Measurements from ENCODE around the gene PRKG1. TPM values are rescaled to one million over a fixed set of nuclear protein-coding genes. Genes with fewer than 3 reads are reported as not detected.

Gene PRKG1
- total RNA-seq, 1 experiment from 2014 or later, result 10.4 TPM

- H3T11ph ChIP-seq (ENCODE audit: low read length), result no peak overlapping the region
- H3K4me1 Mint-ChIP-seq, result peaks cover 3 to 5% of the 10 kb centered on the region in 2 experiments; a peak in 2 of 4 replicates
- no peaks in the 10 kb centered on the region for H3K23me2 ChIP-seq (ENCODE audit: insufficient read length, low read depth, low read length, poor library complexity, severe bottlenecking)
- H3K4me3 Mint-ChIP-seq, result no peak overlapping the region
- no peaks in the 10 kb centered on the region for H4K20me1 ChIP-seq (ENCODE audit: control insufficient read depth, insufficient read depth, insufficient read length)
- H3K27ac ChIP-seq (ENCODE audit: insufficient read length, low read depth, low read length), result no peak overlapping the region
- H2BK12ac ChIP-seq (ENCODE audit: insufficient read length, low read depth, low read length), result no peak overlapping the region
- H2AK5ac ChIP-seq (ENCODE audit: insufficient read length, low read length), result no peak overlapping the region
- H2BK120ac ChIP-seq (ENCODE audit: low read depth, low read length, poor library complexity, severe bottlenecking), result no peak overlapping the region
- H2BK15ac ChIP-seq (ENCODE audit: low read depth, low read length), result no peak overlapping the region
- H3K9ac ChIP-seq (ENCODE audit: extremely low read depth, insufficient read length, low read length), result no peak overlapping the region
- H2BK5ac ChIP-seq (ENCODE audit: insufficient read length, low read length), result no peak overlapping the region
- H3K9me3 Mint-ChIP-seq, result no peaks in the 10 kb centered on the region
- no peaks in the 10 kb centered on the region for H3K27me3 ChIP-seq (ENCODE audit: insufficient read depth, low read length)
- no peak for TF ChIP-seq CTCF (conservative IDR thresholded peaks at IDR 0.05)
- DNase-seq, result no peak
- H3K9me3 ChIP-seq (ENCODE audit: control insufficient read depth, low read depth, low read length), result no peaks in the 10 kb centered on the region
- H3K14ac ChIP-seq (ENCODE audit: insufficient read depth, low read length), result no peak overlapping the region
- no peak overlapping the region for H3K56ac ChIP-seq (ENCODE audit: insufficient read length, low read depth, low read length)
- H4K91ac ChIP-seq (ENCODE audit: insufficient read length, low read depth, low read length), result no peak overlapping the region
- no peak overlapping the region for H3K18ac ChIP-seq (ENCODE audit: insufficient read length, low read depth, low read length)
- no peak overlapping the region for H3K27ac Mint-ChIP-seq
- no peaks in the 10 kb centered on the region for H3K79me1 ChIP-seq (ENCODE audit: insufficient read depth, low read depth, low read length, poor library complexity, severe bottlenecking)
- H3K4me1 ChIP-seq (ENCODE audit: insufficient read depth, low read length), result no peaks in the 10 kb centered on the region
- no peak overlapping the region for H3K4ac ChIP-seq (ENCODE audit: low read depth, low read length)
- no peak overlapping the region for H2AFZ ChIP-seq (ENCODE audit: low read length)
- no peak overlapping the region for H3K4me2 ChIP-seq (ENCODE audit: insufficient read depth, insufficient read length, low read length)
- H4K5ac ChIP-seq (ENCODE audit: insufficient read length, low read depth, low read length), result no peak overlapping the region
- no peak overlapping the region for H2BK20ac ChIP-seq (ENCODE audit: low read depth, low read length, poor library complexity, severe bottlenecking)
- WGBS (ENCODE audit: extremely low coverage, insufficient read length, low lambda C conversion rate), result no CpG with 5 or more reads among the region's 1 CpG
- H3K36me3 Mint-ChIP-seq (ENCODE audit: insufficient read depth in 1 of 3, low read depth in 3 of 3), result no peaks in the 10 kb centered on the region
- H4K8ac ChIP-seq (replicated peaks; ENCODE audit: insufficient read length, low read depth, low read length), result no peak overlapping the region
- H3K23ac ChIP-seq (ENCODE audit: insufficient read length, low read depth, low read length), result no peak overlapping the region
- no peaks in the 10 kb centered on the region for H3K27me3 Mint-ChIP-seq (ENCODE audit: low read depth)
- no peaks in the 10 kb centered on the region for H3K79me2 ChIP-seq (ENCODE audit: insufficient read depth, low read length)
Observed at GRCh38 chr10:51196508-51197175, 122.4 kb downstream of the PRKG1 start.

Data from H9 (cell line).